ENCODE data around the gene LPAR3.

The LPAR3 gene

DNA sequence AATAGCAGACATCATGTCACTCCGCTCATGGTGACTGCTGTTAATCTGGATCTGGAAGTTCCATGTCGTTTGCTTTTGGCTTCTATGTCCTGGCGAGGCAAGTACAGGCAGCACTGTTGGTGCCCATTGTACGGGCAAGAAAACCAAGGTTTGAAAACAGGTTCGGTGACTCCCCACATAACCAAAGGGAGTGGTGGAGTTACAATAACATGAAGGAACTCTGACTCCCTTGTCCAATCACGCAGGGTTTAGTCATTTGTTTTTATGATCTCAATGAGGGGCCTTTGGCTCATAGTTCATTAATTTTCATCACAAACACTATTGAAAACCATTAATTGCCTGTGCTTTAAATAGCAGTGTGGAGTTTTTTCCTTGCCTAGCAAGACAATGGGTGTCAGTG, 119.8 kb downstream of the LPAR3 start:
- no peak for FAIRE-seq

DNA sequence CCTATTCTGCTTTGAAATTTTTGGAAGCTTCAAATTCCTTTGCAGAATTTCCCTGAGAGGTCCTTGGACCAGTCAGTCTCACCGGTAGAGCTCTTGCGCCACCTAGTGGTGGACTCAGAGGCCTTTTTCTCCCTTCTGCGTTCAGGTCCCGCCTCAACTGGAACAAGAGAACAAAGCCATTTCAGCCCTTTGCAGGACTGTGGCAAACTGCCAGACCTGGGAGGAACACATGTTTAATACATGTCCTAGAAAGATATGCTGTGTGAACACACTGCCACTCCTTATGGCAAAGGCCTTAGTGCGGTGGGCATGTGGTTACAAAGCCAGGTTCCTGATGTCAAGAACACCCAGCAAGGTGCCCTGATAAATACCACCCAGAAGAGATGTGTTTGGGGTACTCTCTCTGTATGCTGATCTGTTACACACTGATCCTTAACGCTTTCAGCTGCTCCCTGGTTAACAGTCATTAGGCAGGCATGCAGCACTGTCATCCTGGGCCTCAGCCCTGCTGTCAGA, 120.5 kb downstream of the LPAR3 start:
- FAIRE-seq: no peak

DNA sequence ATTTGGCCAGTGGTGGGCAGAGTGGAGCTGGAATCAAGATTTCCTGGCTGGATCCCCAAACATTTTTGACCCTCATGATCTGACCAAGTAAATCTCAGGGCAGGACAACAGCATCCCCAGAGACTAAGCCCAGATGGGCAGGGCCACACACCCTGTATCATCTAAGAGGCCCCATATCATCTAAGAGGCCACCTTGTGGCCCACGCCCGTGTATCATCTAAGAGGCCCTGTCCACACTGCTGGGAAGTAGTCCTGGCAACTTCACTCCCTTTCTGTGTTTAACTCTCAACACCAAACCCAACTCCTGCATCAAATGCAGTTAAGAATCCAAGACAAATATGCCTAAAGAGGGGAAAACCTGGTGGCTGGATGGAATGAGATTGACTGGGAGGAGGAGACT, 121.1 kb downstream of the LPAR3 start:
- FAIRE-seq: no peak

DNA sequence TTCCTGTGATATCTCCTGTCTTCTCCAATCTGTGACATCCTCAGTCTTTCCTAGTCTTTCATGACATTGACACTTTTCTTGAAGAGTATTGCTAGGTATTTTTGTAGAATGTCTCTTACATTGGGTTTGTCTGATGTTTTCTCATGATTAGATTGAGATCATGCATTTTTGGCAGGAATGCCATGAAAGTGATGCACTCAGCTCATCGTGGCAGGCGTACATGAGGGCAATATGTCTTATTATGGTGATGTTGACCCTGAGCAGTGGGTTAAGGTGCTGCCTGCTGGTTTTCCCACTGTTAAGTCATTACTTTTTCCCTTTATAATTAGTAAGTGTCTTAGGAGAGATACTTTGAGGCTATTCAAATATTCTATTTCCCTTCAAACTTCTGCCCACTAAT, 122.5 kb downstream of the LPAR3 start:
- FAIRE-seq: no peak

DNA sequence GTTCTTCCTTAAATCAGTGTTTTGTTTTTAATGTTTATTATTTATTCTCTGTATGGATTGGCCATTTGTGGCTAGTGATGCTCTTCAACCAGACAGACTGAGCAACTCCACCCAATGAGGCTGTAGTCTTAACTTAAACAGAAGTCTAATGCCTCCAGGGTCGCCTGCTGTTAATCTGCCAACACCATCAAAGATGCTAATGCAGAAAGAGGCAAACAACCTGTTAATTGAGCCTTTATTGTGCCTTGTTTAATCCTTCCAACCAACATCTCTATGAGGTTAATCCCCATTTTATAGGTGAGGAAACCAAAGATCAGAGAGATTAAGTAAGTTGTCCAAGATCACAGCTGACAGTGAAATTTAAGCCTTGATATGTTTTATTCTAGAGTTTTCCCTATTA, 123.4 kb downstream of the LPAR3 start:
- no peak for FAIRE-seq

DNA sequence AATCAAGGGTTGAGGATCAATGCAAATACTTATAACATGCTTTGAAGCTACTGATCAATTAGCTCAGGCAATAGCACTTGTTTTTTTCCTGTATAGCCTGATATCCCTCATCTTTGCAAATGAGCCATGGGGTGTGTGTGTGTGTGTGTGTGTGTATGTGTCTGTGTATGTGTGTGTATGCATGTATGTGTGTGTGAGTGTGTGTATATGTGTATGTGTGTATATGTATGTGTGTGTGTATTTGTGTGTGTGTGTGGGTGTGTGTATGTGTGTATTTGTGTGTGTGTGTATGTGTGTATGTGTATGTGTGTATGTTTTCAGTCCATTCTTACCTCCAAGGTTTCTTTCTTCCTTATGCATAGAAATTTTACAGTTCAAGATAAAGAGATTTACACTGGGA, 124.4 kb downstream of the LPAR3 start:
- no peak for FAIRE-seq

DNA sequence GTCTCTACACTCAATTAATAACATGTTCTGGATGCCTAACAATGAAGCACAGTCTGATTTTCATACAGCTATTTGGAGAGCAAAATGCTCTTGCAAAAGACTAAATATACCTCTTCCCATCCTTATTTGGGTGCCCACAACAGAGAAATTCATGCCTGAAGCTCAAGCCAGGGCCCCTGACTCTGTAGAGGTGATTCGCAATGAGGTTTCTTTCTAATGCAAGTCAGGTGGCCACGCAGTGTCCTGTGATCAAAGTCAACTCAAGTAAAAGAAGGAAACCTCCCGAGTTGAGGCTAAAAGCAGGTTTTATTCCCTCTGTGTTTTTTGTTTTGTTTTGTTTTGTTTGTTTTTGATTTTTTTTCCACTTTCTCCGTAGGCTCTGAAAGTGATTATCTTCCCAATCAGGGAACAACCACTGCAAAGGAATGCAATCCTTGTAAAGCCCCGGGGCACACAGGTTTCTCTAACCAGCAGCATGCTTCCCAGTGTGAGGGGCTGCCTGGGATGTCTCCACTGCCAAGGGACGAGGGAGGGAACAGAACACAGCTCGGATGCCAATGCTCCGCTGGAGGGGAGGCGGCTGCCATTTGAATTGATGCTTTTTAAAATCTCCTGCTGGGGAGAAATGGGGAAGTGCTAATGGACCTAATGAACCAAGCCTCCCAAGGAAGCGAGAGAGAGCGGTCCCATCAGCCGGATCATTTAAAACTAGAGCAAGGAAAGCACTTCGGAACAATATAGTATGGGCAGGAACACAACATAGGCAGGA, 128.9 kb downstream of the LPAR3 start:
- no peak for FAIRE-seq

DNA sequence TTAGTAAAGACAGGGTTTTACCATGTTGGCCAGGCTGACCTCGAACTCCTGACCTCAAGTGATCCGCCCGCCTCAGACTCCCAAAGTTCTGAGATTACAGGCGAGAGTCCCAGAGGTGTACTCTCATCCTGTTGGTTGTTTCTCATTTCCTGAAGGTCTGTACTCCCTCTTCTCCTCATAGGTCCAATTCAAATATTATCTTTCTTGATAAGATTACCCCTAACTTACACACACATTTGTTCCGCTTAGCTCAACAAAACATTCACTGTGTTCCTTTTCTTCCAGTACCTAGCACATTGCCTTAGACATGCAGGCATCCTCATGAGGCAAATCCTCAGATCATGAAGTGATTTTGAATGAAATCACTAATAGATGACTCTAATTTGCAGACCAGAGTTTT, 130.3 kb downstream of the LPAR3 start:
- no peak for FAIRE-seq
